Stimulated activated CD4-positive, alpha-beta T cell treated with anti-CD3 and anti-CD28 coated beads, Interleukin-4, amount 100 ng/mL, for 48 hours (primary cell): ENCODE measurements around the gene ZDHHC7.
"Not testable (repeated sequence)": the region's sequence is repeated elsewhere in the genome, so short reads cannot be mapped to it uniquely, and the experiment has no call there.

Experiments used
- DNase-seq, 2 donors: peaks; one replicate each; pipeline ENCODE4 v3.0.0-alpha.2; 2020; ENCODE audit warnings: low read depth in 2 of 2

Gene ZDHHC7

DNA sequence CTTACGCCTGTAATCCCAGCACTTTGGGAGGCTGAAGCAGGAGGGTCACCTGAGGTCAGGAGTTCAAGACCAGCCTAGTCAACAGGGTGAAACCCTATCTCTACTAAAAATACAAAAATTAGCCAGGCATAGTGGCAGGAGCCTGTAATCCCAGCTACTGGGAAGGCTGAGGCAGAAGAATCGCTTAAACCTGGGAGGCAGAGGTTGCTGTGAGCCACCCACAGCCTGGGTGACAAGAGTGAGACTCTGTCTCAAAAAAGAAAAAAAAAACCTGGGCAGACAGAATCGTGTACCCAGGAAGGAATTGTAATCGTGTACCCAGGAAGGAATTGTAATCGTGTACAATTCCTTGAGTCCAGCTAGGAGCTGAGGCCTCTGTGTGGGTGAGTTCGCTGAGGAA, 72.7 kb downstream of the ZDHHC7 start:
- not testable (repeated sequence) for DNase-seq

DNA sequence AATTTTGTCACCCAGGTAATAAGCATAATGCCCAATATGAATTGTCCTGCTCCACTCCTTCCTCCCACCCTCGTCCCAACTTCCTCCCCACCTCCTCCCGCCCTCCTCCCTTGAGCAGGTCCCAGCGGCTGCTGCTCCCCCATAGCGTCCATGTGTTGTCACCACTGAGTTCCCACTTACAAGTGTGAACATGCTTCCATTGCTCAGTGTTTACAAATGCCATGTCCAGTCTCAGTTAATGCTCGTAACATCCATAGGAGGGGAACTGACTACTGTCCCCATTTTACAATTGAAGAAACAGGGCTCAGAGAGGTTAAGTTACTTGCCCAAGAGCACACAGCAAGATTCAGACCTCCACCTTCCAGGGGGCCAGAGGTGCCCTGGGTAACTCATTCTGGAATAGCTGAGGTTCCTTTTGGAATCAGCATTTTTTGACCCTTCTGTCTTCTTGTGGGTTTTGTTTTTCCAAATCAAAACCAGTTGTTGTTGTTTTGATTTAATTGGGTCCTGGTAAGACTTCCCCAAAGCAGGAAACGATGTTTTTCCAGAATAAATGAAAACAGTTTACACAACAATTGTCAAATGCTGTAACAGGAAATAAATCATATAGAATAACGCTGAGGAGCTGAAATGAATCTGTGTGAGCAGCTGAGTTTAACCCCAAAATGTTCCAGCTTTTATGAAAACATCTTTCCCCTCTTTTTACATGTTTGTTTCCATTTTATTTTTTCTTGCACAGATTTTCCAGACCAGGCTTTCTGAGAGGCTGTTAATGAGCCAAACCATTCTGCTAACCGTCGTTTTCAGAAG, 73.9 kb downstream of the ZDHHC7 start:
- no peak for DNase-seq

DNA sequence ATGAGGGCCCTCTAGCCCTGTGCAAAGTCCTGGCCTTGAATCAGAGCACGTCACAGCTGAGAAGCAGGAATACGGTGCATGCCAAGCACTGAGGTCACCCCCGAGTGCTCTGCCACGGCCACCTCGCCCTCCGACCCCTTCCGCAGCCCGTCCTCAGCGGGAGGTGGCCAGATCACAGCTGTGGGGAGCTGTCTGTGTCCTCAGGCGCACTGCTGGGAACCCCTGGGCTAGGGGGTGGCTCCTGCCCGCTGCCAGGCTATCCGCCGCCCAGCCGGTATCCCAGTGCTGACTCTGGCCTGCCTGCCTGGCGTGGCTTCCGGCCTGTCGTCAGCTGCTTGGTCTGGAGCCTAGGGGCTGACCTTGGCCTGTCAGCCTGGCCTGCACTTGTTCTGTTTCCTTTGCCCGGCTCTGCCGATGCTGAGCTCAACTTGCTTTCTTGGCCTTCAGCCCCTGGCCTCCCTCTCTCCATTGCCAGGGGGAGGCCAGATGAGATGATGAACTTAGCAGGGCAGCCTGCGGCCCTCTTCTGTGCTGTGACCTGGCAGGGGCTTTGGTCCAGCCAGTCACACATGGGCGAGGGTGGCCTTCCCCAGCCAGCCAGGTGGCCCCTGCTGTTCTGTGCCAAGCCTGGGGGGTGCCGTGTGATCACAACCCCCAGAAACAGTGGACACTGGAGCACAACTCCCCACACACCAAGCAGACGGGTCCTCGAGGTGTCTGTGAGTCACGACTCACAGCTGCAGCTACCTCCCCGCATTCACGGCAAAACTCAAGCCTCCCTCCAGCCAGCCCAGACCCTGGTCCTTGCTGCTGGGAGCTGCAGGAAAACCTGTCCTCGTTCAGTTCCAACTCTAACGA, 77.3 kb downstream of the ZDHHC7 start:
- DNase-seq = no peak

DNA sequence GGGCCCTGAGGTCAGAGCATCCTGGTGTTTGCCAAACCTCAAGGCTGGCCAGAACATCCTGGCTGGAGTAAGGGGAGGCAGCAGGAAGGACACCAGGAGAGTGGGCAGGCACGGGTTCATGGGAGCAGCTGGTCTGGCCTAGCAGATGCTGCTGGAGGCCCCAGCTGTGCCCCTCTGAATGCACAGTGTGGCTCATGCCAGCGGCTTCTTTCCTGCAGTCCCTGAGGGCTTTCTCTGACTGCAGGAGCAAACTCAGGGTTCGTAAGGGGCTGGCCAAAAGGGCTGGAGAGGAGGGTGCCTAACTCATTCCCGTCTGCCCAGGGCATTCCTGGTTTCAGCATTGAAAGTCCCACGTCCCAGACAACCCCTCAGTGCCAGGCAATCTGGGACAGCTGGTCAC, 78.7 kb downstream of the ZDHHC7 start:
- no peak for DNase-seq

DNA sequence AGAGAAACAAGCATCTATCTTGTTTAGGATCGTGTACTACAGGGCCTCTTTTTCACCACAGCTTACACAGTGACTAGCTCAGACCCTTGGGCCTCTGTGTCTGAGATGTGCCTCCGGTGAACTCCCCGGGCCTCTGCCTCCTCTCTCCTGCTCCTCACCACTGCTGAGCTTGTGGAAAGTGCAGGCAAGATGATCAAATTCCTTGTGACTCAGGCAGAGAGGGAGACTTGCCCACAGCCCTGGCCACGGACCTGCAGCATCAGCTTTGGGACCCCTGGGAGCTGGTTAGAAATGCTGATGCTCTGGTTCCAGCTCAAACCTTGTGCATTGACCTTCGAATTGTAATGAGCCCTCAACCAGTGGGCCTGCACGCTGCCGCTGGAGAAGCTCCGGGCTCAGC, 79.8 kb downstream of the ZDHHC7 start:
- DNase-seq = no peak

DNA sequence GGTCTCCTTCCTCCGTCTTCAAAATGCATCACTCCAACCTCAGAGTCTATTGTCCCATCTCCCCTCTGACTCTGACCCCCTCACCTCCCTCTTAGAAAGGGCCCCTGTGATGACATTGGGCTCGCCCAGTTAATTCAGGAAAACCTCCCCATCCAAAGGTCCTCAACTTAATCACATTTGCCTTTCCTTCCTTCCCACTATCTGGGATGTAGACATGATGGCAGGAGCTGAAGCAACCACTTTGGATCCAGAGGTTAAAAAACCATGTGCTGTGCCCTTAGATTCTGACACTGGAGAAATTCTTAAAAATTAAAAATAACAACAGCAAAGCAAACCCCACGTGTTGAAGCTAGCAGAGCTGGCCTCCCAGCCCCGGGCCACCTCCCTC, 80.2 kb downstream of the ZDHHC7 start:
- DNase-seq = no peak

DNA sequence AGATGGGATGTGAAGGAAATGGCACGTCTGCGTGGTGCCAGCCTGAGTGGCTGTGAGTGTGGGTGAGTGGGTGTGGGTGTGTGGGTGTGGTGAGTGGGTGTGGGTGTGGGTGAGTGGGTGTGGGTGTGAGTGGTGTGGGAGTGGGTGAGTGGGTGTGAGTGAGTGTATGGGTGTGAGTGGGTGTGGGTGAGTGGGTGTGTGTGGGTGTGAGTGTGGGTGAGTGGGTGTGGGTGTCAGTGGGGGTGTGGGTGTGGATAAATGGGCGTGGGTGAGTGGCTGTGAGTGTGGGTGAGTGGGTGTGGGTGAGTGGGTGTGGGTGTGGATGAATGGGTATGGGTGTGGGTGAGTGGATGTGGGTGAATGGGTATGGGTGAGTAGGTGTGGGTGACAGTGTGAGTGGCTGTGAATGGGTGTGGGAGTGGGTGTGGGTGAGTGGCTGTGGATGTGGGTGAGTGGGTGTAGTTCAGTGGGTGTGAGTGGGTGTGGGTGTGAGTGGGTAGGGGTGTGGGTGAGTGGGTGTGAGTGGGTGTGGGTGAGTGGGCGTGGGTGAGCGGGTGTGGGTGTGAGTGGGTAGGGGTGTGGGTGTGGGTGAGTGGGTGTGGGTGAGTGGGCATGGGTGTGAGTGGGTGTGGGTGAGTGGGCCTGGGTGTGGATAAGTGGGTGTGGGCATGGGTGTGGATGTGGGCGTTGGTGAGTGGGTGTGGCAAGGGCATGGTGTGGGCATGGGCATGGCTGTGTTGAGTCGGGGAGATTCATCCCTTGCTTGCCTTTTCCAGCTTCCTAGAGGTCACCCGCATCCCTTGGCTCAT, 80.8 kb downstream of the ZDHHC7 start:
- no peak for DNase-seq

DNA sequence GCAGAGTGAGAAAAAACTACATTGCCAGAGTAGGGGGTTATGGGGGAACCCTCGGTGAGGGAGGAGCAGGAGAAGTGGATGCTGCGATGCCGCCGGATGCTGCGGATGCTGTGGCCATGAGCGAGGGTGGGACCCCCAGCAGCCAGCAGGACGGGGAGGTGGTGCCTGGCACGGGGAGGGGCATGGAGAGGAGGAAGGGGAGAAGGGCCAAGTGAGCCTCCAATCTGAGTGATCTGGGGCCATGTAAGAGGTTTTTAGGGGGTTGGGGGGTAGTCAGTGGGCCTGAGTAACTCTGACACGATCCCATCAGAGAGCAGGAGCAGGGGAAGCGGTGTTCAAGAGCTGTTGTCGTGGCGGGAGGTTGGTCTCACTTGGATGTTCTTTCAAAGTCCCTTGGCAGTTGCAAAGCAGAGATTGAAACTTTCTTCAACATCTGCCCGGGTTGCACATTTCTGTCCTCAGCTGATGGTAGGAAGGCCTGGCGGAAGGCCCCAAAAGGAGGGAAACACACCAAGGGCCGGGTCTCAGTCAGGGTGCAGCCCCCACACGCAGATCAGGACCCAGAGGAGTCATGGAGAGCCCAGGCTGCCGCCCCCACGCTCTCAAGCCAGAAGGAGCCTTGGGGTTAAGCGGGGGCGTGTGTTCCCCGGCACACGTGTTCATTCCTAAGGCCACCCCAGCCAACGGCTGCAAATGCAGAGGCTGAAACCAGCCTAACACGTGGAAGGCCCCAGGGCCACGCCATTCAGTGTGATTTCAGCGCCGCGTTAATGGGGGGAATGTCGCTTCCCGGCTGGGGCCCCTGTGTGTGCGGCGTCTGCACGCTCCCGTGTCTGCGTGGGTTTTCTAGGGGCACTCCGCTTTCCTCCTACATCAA, 81.7 kb downstream of the ZDHHC7 start:
- no peak for DNase-seq

DNA sequence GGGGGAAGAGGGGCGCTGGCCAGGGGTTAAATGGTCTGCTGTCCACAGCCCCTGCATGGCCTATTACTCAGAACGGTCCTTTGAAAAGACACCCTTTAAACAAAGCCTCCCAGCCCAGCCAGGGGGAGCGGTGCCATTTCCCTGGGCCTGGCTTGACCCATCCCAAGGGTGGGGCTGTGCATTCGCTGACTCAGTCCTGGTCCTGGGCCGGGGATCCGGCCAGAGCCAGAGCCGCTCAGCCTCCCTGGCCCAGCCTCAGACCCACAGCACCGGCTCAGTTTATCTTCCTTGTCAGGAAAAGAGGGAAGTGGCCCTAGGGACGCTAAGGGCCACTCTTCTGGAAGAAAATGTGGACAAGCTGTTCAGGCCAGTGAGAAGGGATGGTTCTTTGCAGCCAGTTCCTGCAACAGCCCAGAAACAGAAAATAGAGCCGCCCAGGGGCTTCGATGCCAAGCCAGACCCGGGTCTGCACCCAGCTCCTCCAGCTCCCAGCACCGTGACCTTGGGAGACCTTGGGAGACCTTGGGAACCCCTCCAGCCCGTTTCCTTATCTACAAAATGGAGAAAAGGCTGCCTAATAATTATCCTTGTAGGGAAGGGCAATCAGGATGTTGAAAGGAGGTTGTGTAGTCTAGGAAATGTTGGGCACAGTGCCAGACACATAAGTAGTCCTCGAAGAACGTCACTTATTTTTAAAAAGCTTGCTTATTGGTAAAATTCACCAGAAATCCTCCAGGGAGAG, 82.5 kb downstream of the ZDHHC7 start:
- DNase-seq = no peak

DNA sequence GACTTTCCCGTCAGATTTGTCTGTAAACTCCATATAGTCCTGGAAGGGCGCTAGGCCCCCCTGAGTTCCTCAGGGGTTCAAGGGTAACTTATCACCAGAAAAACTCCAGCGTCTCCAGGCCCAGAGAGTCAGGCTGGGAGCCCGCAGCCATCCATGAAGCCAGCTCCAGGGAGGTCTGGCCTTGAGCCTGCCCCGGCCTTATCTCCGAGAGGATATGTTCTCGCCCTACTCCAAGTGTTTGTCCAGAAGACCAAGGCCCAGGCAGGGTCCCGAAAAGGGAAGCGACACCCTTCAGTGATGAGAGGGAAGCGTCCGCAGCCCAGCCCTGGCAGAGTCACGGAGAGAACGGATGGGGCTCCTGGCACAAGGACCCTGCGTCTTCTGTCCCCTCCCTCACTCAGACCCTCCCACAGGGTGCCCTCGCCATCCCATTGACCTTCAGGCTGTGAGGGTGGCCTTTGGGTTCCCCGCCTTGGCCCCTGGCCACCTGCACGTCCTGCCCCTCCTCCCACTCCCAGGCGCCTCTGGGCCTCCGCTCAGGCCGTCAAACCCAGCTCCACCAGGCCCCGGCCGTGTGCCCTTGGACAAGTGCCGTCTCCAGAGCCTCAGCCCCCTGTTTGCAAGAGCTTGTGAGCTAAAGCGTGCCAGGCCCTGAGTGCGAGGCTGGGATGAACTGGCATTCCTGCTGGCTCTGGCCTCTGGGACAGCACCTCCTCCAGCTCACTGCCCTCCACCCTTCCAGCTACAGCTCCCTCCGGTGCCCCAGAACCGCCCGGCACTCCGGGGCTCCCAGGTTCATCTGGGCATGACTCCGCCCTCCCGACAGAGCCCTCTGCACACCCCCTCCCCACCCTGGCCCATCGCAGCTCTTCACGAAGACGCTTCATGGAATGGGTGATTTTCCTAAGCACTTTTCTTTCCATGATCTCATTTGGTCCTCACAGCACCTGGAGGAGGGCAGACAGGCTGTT, 83.4 kb downstream of the ZDHHC7 start:
- no peak for DNase-seq

DNA sequence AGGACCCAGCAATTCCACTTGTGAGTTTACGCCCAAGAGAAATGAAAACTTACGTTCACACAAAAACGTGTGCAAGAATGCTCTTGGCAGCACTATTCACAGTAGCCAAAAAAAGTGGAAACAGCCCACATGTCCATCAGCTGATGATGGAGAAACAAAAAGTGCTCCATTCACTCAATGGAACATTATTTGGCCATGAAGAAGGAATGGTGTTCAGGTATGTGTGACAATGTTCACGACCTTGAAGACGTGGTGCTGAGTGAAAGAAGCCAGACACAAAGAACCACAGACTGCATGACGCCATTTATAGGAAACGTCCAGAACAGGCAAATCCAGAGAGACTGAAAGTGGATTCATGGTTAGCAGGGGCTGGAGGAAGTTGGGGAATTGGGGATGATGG, 84.9 kb downstream of the ZDHHC7 start:
- no peak for DNase-seq

DNA sequence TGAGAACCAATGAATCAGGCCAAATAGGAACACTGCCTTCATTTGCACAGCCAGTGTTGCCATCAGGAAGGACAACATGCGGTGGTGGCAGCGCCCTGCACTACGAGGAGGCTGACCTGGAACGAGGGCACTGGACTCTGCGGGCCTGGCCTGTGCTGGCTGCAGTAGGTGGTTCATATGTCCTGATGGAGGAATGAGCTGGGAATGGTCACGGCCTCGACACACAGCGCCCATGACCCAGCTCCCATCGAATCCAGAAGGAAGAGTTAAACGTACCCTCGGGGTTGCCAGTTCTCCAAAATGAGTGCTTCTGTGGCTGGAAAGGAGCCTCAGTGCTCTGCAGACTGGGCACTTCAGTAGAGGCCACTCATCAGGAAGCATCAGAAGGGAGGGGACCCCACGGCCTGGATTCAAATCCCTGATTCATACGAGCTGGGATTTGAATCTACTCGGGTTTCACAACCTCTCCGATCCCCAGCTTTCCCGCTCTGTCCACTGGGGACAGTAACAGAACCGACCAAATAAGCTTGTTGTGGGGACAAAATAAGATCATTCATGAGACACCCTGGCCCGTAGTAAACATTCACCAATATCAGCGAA, 85.5 kb downstream of the ZDHHC7 start:
- DNase-seq = no peak

DNA sequence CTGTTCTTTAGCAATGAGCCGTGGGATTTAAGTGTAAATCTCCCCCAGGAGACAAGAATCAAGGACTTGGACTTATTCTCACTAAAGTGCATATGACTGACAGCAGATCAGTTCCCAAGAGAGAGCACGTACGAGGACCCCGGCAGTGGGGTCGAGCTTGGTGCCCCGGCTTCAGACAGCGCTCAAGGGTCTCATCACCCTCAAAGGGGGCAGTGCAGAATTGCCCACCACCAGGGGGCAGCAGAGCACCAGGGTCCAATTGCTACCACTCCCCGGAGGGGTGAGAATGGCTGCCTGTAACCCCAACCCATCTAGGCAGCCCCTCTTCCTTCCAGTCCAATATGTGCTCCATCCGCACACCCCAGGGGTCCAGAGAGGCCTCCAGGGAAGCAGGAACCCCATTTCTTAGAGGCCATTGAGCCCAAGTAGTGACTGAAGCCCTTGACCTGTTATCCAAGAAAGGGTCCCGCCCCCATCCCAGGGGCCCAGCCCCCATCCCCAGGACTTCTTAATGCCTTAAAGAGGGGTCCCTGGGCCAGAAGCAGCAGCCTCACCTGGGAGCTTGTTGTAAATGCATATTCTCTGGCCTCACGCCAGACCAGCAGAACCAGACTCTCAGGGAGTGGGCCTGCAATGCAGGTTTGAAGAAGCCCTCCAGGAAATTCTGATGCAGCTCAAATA, 86.1 kb downstream of the ZDHHC7 start:
- peak; percentile 61 to 75 for DNase-seq

DNA sequence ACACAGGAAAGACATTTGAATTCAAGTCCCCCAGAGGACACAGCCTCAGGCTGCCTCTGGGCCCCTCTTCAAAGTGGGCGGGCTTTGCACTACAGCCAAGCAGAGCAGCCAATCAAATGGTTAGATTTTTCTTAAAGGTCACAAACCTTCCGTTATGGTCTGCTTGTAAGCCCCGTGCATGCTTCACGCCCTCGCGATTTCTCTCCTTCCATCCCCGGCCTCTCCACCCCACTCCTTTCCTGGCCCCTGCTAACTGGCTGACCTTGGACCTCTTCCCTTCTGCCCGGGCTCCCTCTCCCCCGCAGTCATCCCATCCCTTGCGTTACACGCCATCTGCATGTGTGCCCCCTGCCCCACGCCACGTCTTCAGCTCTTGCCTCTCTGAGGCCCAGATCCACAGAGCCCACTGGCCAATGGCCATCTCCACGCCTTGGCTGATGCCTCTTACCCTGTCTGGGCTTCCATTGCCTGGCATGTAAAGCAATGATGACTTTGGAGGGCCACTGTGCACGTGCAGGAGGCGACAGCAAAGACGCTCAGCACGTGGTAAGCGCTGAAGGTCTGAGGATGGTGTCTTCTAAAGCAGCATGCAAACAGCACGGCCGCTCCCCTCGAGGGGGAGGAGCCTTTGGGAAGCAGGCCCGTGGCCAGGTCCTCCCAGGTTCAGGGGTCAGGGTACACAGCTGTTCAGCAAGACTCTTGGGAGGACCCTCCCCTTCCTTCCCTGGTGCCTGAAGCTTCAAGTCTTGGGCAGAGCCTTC, 86.8 kb downstream of the ZDHHC7 start:
- no peak for DNase-seq
